Measurements from ENCODE around the gene IQCC. TPM values are rescaled to one million over a fixed set of nuclear protein-coding genes. Genes with fewer than 3 reads are reported as not detected.

Gene IQCC
- total and polyA plus RNA-seq, 4 donors, result 1.6 to 3.8 (median 2.5) TPM

GRCh38 chr1:32255072-32256071 lies 49.9 kb downstream of the IQCC start:
- WGBS, 2 donors, result 66 to 75% methylated on average over 10 of the region's 10 CpGs
- no peak for DNase-seq
- H3K9ac ChIP-seq (ENCODE audit: insufficient read depth in 1 of 2, low read length in 2 of 2), result no peak overlapping the region
- peaks cover 0 to 13% (median 2%) of the 10 kb centered on the region in 5 donors for H3K4me1 ChIP-seq (ENCODE audit: control insufficient read depth in 5 of 5, insufficient read depth in 5 of 5, low read length in 5 of 5)
- no peaks in the 10 kb centered on the region for H3K9me3 ChIP-seq (ENCODE audit: control insufficient read depth in 4 of 4, insufficient read depth in 3 of 4, low read length in 3 of 4)
- no peak for ATAC-seq (ENCODE audit: insufficient read depth, low FRiP score)
- TF ChIP-seq CTCF (IDR thresholded peaks at IDR 0.05; ENCODE audit: control extremely low read depth, extremely low read depth), result no peak
- no peaks in the 10 kb centered on the region for H3K27me3 ChIP-seq (ENCODE audit: control insufficient read depth in 3 of 3, insufficient read depth in 3 of 3, low read length in 2 of 3)
- no peak overlapping the region for H3K27ac ChIP-seq (ENCODE audit: low read depth in 1 of 2, low read length in 1 of 2)
- no peaks in the 10 kb centered on the region for H3K36me3 ChIP-seq (ENCODE audit: control insufficient read depth in 4 of 4, insufficient read depth in 4 of 4, low read length in 4 of 4)
- no peak overlapping the region for H3K4me3 ChIP-seq

- no peak for TF ChIP-seq CTCF (IDR thresholded peaks at IDR 0.05; ENCODE audit: control extremely low read depth, extremely low read depth)
- H3K27me3 ChIP-seq (ENCODE audit: control insufficient read depth in 3 of 3, insufficient read depth in 3 of 3, low read length in 2 of 3), result no peaks in the 10 kb centered on the region
- no peak overlapping the region for H3K4me3 ChIP-seq
- no peak overlapping the region for H3K27ac ChIP-seq (ENCODE audit: low read depth in 1 of 2, low read length in 1 of 2)
- ATAC-seq (ENCODE audit: insufficient read depth, low FRiP score), result no peak
- 76 to 85% methylated on average over 9 of the region's 9 CpGs for WGBS, 2 donors
- DNase-seq, result no peak
- H3K9me3 ChIP-seq (ENCODE audit: control insufficient read depth in 4 of 4, insufficient read depth in 3 of 4, low read length in 3 of 4), result no peaks in the 10 kb centered on the region
- no peaks in the 10 kb centered on the region for H3K36me3 ChIP-seq (ENCODE audit: control insufficient read depth in 4 of 4, insufficient read depth in 4 of 4, low read length in 4 of 4)
- no peak overlapping the region for H3K9ac ChIP-seq (ENCODE audit: insufficient read depth in 1 of 2, low read length in 2 of 2)
- H3K4me1 ChIP-seq (ENCODE audit: control insufficient read depth in 5 of 5, insufficient read depth in 5 of 5, low read length in 5 of 5), result peaks cover 0 to 3% (median 2%) of the 10 kb centered on the region in 5 donors
Measured at GRCh38 chr1:32256473-32257226, 51.2 kb downstream of the IQCC start.

GRCh38 chr1:32257227-32257508 lies 51.7 kb downstream of the IQCC start:
- Histone ChIP-seq H3K9ac (ENCODE audit: insufficient read depth in 1 of 2, low read length in 2 of 2) (no peak overlapping the region), H3K27me3 (ENCODE audit: control insufficient read depth in 3 of 3, insufficient read depth in 3 of 3, low read length in 2 of 3) (no peaks in the 10 kb centered on the region), H3K27ac (ENCODE audit: low read depth in 1 of 2, low read length in 1 of 2) (no peak overlapping the region), H3K4me3 (no peak overlapping the region), H3K9me3 (ENCODE audit: control insufficient read depth in 4 of 4, insufficient read depth in 3 of 4, low read length in 3 of 4) (no peaks in the 10 kb centered on the region), H3K4me1 (ENCODE audit: control insufficient read depth in 5 of 5, insufficient read depth in 5 of 5, low read length in 5 of 5) (peaks cover 0 to 2% (median 0%) of the 10 kb centered on the region in 5 donors), H3K36me3 (ENCODE audit: control insufficient read depth in 4 of 4, insufficient read depth in 4 of 4, low read length in 4 of 4) (no peaks in the 10 kb centered on the region)
- TF ChIP-seq CTCF (IDR thresholded peaks at IDR 0.05; ENCODE audit: control extremely low read depth, extremely low read depth), result no peak
- DNase-seq (no peak), ATAC-seq (ENCODE audit: insufficient read depth, low FRiP score) (no peak)
- WGBS, 2 donors, result 92 to 97% methylated on average over 6 of the region's 6 CpGs

Other genes with a start within 250 kb of the IQCC start
- 100 to 1,000 TPM; 104 to 138 TPM for gene KHDRBS1, start 191.8 kb upstream of the IQCC start, total RNA-seq
- 10 to 100 TPM; 51.7 to 60.6 TPM for gene KHDRBS1, start 191.8 kb upstream of the IQCC start, polyA plus RNA-seq
- 10 to 100 TPM in 1 of 2 donors, 1 to 10 TPM in 1; 7.6 to 23.8 TPM for gene TMEM39B, start 132.7 kb upstream of the IQCC start, total RNA-seq
- gene TMEM39B, start 132.7 kb upstream of the IQCC start, polyA plus RNA-seq, result 10 to 100 TPM; 12.3 to 14.8 TPM
- gene KPNA6, start 97.6 kb upstream of the IQCC start, total RNA-seq, result 10 to 100 TPM; 35.1 to 54.0 TPM
- gene KPNA6, start 97.6 kb upstream of the IQCC start, polyA plus RNA-seq, result 10 to 100 TPM in 1 of 2 donors, 1 to 10 TPM in 1; 7.9 to 11.3 TPM
- gene TXLNA, start 26.0 kb upstream of the IQCC start, total RNA-seq, result 10 to 100 TPM; 39.1 to 55.6 TPM
- 10 to 100 TPM; 22.2 to 22.8 TPM for gene TXLNA, start 26.0 kb upstream of the IQCC start, polyA plus RNA-seq
- gene CCDC28B, start 5.1 kb upstream of the IQCC start, total RNA-seq, result 10 to 100 TPM in 1 of 2 donors, 1 to 10 TPM in 1; 4.4 to 12.5 TPM
- gene CCDC28B, start 5.1 kb upstream of the IQCC start, polyA plus RNA-seq, result 1 to 10 TPM; 5.6 to 5.8 TPM
- gene DCDC2B, start 3.4 kb downstream of the IQCC start, total RNA-seq, result 1 to 10 TPM; 7.2 to 10.0 TPM
- 1 to 10 TPM; 3.5 to 4.3 TPM for gene DCDC2B, start 3.4 kb downstream of the IQCC start, polyA plus RNA-seq
- gene TMEM234, start 16.7 kb downstream of the IQCC start, total RNA-seq, result 10 to 100 TPM; 29.8 to 30.2 TPM
- gene TMEM234, start 16.7 kb downstream of the IQCC start, polyA plus RNA-seq, result 10 to 100 TPM; 17.1 to 17.5 TPM
- 100 to 1,000 TPM in 1 of 2 donors, 10 to 100 TPM in 1; 81.0 to 153 TPM for gene EIF3I, start 16.7 kb downstream of the IQCC start, total RNA-seq
- gene EIF3I, start 16.7 kb downstream of the IQCC start, polyA plus RNA-seq, result 100 to 1,000 TPM; 218 to 255 TPM
- gene FAM167B, start 41.6 kb downstream of the IQCC start, total RNA-seq, result 1 to 10 TPM; 2.6 to 5.4 TPM
- 10 to 100 TPM in 1 of 2 donors, 1 to 10 TPM in 1; 5.9 to 30.5 TPM for gene FAM167B, start 41.6 kb downstream of the IQCC start, polyA plus RNA-seq
- gene LCK, start 45.6 kb downstream of the IQCC start, total RNA-seq, result 1 to 10 TPM; 3.5 to 8.9 TPM
- 1 to 10 TPM; 2.4 to 5.0 TPM for gene LCK, start 45.6 kb downstream of the IQCC start, polyA plus RNA-seq
- gene HDAC1, start 86.4 kb downstream of the IQCC start, total RNA-seq, result 10 to 100 TPM; 66.2 to 90.4 TPM
- 10 to 100 TPM; 47.3 to 78.8 TPM for gene HDAC1, start 86.4 kb downstream of the IQCC start, polyA plus RNA-seq
- gene MARCKSL1, start 130.6 kb downstream of the IQCC start, total RNA-seq, result 10 to 100 TPM; 37.9 to 78.4 TPM
- 10 to 100 TPM; 28.4 to 41.2 TPM for gene MARCKSL1, start 130.6 kb downstream of the IQCC start, polyA plus RNA-seq
- 1 to 10 TPM; 2.2 to 7.0 TPM for gene FAM229A, start 156.8 kb downstream of the IQCC start, total RNA-seq
- 1 to 10 TPM; 3.2 to 7.2 TPM for gene FAM229A, start 156.8 kb downstream of the IQCC start, polyA plus RNA-seq
- gene TSSK3, start 156.9 kb downstream of the IQCC start, total RNA-seq, result 1 to 10 TPM in 1 of 2 donors, under 1 TPM in 1; 0.46 to 1.4 TPM
- 1 to 10 TPM in 1 of 2 donors, under 1 TPM in 1; 0.37 to 1.0 TPM for gene TSSK3, start 156.9 kb downstream of the IQCC start, polyA plus RNA-seq
- 10 to 100 TPM; 58.7 to 80.5 TPM for gene BSDC1, start 188.8 kb downstream of the IQCC start, total RNA-seq
- gene BSDC1, start 188.8 kb downstream of the IQCC start, polyA plus RNA-seq, result 10 to 100 TPM; 32.8 to 38.0 TPM